ENCODE data around the gene SEC23A. TPM values are rescaled to one million over a fixed set of nuclear protein-coding genes. Genes with fewer than 3 reads are reported as not detected.
"Not testable (repeated sequence)": the region's sequence is repeated elsewhere in the genome, so short reads cannot be mapped to it uniquely, and the experiment has no call there.

SEC23A gene
- total RNA-seq, 1 donor from 2014 or later, result 80.5 TPM

DNA sequence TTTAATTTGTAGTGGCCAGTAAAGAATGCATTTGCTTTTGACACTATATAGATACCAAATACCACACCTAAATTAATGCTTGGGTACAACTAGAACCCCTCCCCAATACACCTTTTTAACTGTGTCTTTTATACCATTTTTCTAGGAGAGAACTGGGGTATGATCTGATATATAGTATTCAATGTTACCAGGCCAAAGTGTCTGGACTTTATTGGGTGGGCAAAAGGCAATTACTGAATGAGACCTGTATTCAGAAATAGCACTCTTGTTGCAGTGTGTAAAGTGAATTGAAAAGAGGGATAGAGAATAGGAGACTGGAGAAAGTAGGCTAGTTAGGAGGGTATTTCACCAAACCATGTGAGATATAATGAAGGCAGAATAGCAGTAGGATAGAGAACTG is 74.4 kb downstream of the SEC23A start:
- TF ChIP-seq, protein P1, sequence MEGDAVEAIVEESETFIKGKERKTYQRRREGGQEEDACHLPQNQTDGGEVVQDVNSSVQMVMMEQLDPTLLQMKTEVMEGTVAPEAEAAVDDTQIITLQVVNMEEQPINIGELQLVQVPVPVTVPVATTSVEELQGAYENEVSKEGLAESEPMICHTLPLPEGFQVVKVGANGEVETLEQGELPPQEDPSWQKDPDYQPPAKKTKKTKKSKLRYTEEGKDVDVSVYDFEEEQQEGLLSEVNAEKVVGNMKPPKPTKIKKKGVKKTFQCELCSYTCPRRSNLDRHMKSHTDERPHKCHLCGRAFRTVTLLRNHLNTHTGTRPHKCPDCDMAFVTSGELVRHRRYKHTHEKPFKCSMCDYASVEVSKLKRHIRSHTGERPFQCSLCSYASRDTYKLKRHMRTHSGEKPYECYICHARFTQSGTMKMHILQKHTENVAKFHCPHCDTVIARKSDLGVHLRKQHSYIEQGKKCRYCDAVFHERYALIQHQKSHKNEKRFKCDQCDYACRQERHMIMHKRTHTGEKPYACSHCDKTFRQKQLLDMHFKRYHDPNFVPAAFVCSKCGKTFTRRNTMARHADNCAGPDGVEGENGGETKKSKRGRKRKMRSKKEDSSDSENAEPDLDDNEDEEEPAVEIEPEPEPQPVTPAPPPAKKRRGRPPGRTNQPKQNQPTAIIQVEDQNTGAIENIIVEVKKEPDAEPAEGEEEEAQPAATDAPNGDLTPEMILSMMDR (conservative IDR thresholded peaks at IDR 0.05; ENCODE audit: low read depth, low read length), result no peak

DNA sequence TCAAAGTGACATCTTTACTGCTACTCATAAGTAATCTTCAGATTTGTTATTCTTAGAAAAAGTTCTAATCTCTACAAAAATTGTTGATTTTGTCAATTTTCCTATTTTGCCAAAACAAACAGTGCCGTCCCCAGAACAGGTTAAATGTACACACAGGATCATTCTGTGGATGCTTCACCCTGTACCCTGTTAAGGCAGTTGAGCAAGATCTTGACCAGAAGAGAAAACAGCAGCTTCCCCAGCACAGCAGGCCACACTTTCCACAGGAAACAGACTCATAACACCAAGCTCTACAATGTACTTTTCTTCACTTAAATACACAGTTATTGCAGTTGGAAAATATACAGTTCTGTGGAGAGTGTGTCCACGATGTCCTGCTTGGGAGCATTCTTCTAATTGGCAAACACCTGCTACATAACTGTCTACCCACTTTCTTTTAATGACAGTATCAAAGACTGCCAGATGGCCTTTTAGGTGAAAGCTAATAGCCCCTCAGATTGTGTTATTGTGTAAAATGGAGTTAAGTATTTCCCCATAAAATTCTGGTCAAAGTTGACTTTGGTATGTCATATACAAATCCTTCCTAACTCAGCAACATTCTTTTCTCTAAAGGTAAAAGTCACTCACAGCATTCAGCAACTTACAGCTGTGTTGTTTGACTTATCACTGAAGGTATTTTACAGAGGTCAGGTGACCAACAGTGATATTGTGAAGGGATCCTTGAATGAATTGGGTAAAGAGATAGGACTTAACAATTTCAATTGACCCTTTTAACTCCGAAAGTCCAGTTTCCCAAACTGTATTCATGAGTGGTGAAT is 77.0 kb downstream of the SEC23A start:
- H3K4me3 ChIP-seq (ENCODE audit: low read depth, low read length), result no peak overlapping the region
- no peak for DNase-seq (ENCODE audit: low read depth)
- TF ChIP-seq, protein P1 (conservative IDR thresholded peaks at IDR 0.05; ENCODE audit: low read depth, low read length), result no peak

More for the DNA sequence above, 74.4 kb downstream of the SEC23A start:
- DNase-seq (ENCODE audit: low read depth), result no peak
- no peak overlapping the region for H3K4me3 ChIP-seq (ENCODE audit: low read depth, low read length)

- no peak for DNase-seq (ENCODE audit: low read depth)
- TF ChIP-seq, protein P1 (conservative IDR thresholded peaks at IDR 0.05; ENCODE audit: low read depth, low read length), result no peak
- H3K4me3 ChIP-seq (ENCODE audit: low read depth, low read length), result no peak overlapping the region
Observed at GRCh38 chr14:39025250-39025809, 77.7 kb downstream of the SEC23A start.

- H3K4me3 ChIP-seq (ENCODE audit: low read depth, low read length), result no peak overlapping the region
- TF ChIP-seq, protein P1 (conservative IDR thresholded peaks at IDR 0.05; ENCODE audit: low read depth, low read length), result no peak
- no peak for DNase-seq (ENCODE audit: low read depth)
Observed at GRCh38 chr14:39023939-39024871, 78.8 kb downstream of the SEC23A start.

DNA sequence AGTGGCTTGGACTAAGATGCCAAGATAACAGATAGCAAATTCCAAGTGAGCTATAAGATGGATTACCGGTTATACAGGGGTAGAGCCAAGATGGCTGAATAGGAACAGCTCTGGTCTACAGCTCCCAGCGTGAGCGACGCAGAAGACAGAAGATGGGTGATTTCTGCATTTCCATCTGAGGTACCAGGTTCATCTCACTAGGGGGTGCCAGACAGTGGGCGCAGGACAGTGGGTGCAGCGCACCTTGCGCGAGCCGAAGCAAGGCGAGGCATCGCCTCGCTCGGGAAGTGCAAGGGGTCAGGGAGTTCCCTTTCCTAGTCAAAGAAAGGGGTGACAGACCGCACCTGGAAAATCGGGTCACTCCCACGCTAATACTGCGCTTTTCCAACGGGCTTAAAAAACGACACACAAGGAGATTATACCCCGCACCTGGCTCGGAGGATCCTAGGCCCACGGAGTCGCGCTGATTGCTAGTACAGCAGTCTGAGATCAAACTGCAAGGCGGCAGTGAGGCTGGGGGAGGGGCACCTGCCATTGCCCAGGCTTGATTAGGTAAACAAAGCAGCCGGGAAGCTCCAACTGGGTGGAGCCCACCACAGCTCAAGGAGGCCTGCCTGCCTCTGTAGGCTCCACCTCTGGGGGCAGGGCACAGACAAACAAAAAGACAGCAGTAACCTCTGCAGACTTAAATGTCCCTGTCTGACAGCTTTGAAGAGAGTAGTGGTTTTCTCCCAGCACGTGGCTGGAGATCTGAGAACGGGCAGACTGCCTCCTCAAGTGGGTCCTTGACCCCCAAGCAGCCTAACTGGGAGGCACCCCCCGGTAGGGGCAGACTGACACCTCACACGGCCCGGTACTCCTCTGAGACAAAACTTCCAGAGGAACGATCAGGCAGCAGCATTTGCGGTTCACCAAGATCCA is 85.7 kb downstream of the SEC23A start:
- not testable (repeated sequence) for H3K4me3 ChIP-seq (ENCODE audit: low read depth, low read length); DNase-seq (ENCODE audit: low read depth)

DNA sequence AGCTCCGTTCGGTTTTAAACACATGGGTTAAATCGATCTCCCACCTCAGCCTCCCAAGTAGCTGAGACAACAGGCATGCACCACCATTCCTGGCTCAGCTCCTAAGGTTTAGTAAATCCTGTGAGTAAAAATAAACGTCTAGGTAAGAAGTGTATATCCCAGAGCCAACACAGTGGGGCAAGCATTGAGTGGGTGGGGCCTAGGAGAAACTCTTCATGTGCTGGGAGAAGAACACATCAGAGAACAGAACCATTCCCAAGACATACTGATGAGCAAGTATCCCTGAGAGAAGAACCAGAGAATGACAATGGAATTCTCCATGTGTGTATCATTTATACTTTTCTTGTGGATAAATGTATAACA is 86.3 kb downstream of the SEC23A start:
- TF ChIP-seq, protein P1 (conservative IDR thresholded peaks at IDR 0.05; ENCODE audit: low read depth, low read length), result no peak
- DNase-seq (ENCODE audit: low read depth), result no peak
- no peak overlapping the region for H3K4me3 ChIP-seq (ENCODE audit: low read depth, low read length)
